Esophagus muscularis mucosa (tissue), 4 donors: ENCODE results near the gene BRD1. TPM values are rescaled to one million over a fixed set of nuclear protein-coding genes. Genes with fewer than 3 reads are reported as not detected.

Experiments
- DNase-seq: peaks from one replicate; pipeline ENCODE4 v3.0.0-alpha.2; 2017; ENCODE audit errors: extremely low spot score
- H3K27ac ChIP-seq, 4 donors: fragments of 200-600 bp; sonication (generic); replicated peaks in 1 of 4; 1 replicate in 3 of 4; 2 replicates in 1 of 4; pipeline ENCODE4 v1.5.1; 2016 to 2019; ENCODE audit warnings: mild to moderate bottlenecking in 1 of 4
- H3K27me3 ChIP-seq, 4 donors: fragments of 200-600 bp; sonication (generic); one replicate each; pipeline versions ENCODE4 v1.5.1 to v1.6.0; 2016 to 2019
- H3K36me3 ChIP-seq, 4 donors: fragments of 200-600 bp; sonication (generic); one replicate each; pipeline ENCODE4 v1.5.1; 2016 to 2019
- H3K4me1 ChIP-seq, 4 donors: fragments of 200-600 bp; sonication (generic); one replicate each; pipeline ENCODE4 v1.5.1; 2016 to 2019
- H3K4me3 ChIP-seq, 4 donors: fragments of 200-600 bp; sonication (generic); 1 replicate in 2 of 4; 2 replicates in 2 of 4; pipeline ENCODE4 v1.5.1; 2016 to 2019; ENCODE audit warnings: mild to moderate bottlenecking in 4 of 4, moderate library complexity in 1 of 4
- H3K9me3 ChIP-seq, 4 donors: fragments of 200-600 bp; sonication (generic); 1 replicate in 3 of 4; 2 replicates in 1 of 4; pipeline ENCODE4 v1.5.1; 2016 to 2019
- EP300 ChIP-seq: sonication (generic); formaldehyde crosslinking; IDR thresholded peaks from one replicate; pipeline ENCODE4 v1.6.1; 2017; ENCODE audit warnings: antibody characterized with exemption
- POLR2A ChIP-seq: fragments of 450-650 bp; IDR thresholded peaks from one replicate; pipeline ENCODE4 v1.6.1; 2017; ENCODE audit warnings: antibody characterized with exemption, moderate library complexity, mild to moderate bottlenecking, low read depth
- POLR2AphosphoS5 ChIP-seq, 2 donors: sonication (generic); formaldehyde crosslinking; IDR thresholded peaks; one replicate each; pipeline ENCODE4 v1.6.1; 2017; ENCODE audit warnings: antibody characterized with exemption in 2 of 2
- WGBS: methylation state at CpG from one replicate; pipeline ENCODE4 v1.1.5; 2018; 5-methylcytosine and 5-hydroxymethylcytosine counted together
- intact Hi-C: fragments of 100-400 bp; cut with DNase I; formaldehyde crosslinking; loops from one replicate; pipeline ENCODE4 v1.15.1; 2023
- total RNA-seq, 4 donors: library from RNA; depleted of rRNA; stranded (reverse); fragments of >200 nt; gene quantifications; one replicate each; pipeline versions ENCODE4 v1.1.0 to v1.2.1, GENCODE V29; 2016
- TF ChIP-seq, protein P1 (sequence below), 3 experiments: fragments of 200-600 bp in 2 of 3; fragments of 450-650 bp in 1 of 3; sonication (generic) in 2 of 3; IDR thresholded peaks; one replicate each; pipeline ENCODE4 v1.5.1; 2017 to 2019; ENCODE audit warnings: antibody characterized with exemption in 3 of 3, mild to moderate bottlenecking in 2 of 3, moderate library complexity in 1 of 3

BRD1 gene
- total RNA-seq, 4 donors from 2014 or later: 36.5 to 54.1 (median 51.4) TPM

DNA sequence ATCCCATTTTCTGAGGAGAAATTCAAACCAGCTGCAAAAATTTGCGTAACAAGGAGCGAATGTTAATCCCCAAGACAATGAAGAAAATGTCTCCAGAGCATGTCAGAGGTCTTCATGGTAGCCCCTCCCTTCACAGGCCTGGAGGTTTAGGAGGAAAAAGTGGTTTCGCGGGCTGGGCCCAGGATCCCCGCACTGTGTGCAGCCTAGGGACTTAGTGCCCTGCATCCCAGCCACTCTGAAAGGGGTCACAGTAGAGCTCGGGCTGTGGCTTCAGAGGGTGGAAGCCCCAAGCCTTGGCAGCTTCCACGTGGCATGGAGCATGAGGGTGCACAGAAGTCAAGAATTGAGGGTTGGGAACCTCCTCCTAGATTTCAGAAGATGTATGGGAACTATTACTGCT, 87.4 kb downstream of the BRD1 start:
- Histone ChIP-seq H3K9me3 (peaks cover 0 to 24% (median 19%) of the 10 kb centered on the region in 4 donors), H3K27me3 (peaks cover 0 to 51% (median 0%) of the 10 kb centered on the region in 4 donors), H3K4me3 (no peak overlapping the region), H3K36me3 (no peaks in the 10 kb centered on the region), H3K27ac (no peak overlapping the region), H3K4me1 (no peaks in the 10 kb centered on the region)
- TF ChIP-seq EP300: no peak
- TF ChIP-seq, protein P1, sequence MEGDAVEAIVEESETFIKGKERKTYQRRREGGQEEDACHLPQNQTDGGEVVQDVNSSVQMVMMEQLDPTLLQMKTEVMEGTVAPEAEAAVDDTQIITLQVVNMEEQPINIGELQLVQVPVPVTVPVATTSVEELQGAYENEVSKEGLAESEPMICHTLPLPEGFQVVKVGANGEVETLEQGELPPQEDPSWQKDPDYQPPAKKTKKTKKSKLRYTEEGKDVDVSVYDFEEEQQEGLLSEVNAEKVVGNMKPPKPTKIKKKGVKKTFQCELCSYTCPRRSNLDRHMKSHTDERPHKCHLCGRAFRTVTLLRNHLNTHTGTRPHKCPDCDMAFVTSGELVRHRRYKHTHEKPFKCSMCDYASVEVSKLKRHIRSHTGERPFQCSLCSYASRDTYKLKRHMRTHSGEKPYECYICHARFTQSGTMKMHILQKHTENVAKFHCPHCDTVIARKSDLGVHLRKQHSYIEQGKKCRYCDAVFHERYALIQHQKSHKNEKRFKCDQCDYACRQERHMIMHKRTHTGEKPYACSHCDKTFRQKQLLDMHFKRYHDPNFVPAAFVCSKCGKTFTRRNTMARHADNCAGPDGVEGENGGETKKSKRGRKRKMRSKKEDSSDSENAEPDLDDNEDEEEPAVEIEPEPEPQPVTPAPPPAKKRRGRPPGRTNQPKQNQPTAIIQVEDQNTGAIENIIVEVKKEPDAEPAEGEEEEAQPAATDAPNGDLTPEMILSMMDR (IDR thresholded peaks at IDR 0.05): no peak
- TF ChIP-seq POLR2A: no peak
- TF ChIP-seq POLR2AphosphoS5 (IDR thresholded peaks at IDR 0.05): no peak
- WGBS: 68% methylated on average over 7 of the region's 7 CpGs
- intact Hi-C loops: no loop called here
- peak; percentile 42 for DNase-seq

DNA sequence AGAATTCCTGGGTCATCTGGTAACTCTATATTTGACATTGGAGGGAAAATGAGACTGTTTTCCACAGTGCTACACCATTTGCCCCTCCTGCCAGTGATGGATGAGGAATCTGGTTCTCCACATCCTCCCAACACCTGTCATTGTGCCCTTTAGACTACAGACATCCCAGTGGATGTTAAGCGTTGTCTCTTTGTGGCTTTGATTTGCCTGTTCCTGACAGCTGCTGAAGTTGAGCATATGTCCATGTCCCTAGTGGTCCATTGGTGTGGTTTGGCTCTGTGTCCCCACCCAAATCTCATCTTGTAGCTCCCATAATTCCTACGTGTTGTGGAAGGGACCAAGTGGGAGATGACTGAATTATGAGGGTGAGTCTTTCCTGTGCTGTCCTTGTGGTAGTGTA, 88.5 kb downstream of the BRD1 start:
- DNase-seq: peak; percentile 55
- peaks cover 0 to 62% (median 3%) of the 10 kb centered on the region in 4 donors for H3K27me3 ChIP-seq
- H3K9me3 ChIP-seq: peaks cover 0 to 13% (median 11%) of the 10 kb centered on the region in 4 donors
- no peaks in the 10 kb centered on the region for H3K4me1 ChIP-seq
- TF ChIP-seq, protein P1 (IDR thresholded peaks at IDR 0.05): no peak
- TF ChIP-seq POLR2AphosphoS5 (IDR thresholded peaks at IDR 0.05) (no peak), EP300 (no peak), POLR2A (no peak)
- no peak overlapping the region for H3K4me3 ChIP-seq
- WGBS: 78% methylated on average over 2 of the region's 2 CpGs
- H3K36me3 ChIP-seq: no peaks in the 10 kb centered on the region
- H3K27ac ChIP-seq: no peak overlapping the region
- intact Hi-C loops: no loop called here

DNA sequence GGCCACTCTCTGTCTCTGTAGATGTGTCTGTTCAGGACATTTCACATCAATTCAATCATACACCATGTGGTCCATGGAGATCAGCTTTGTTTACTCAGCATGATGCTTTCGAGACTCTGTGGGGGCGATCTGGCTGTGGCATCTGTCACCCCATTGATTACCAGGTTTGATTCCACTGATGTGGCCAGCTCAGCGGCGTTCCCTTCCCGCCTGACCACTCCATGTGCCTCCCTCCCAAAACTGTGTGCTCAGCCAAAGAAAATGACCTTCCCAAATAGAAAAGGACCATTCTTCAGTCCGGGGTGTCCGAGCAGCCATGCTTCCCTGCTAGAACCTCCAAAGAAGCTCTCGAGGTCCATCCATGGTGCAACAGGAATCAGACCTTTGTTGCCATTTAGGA, 89.1 kb downstream of the BRD1 start:
- no peak overlapping the region for H3K27ac ChIP-seq
- no peak overlapping the region for H3K4me3 ChIP-seq
- TF ChIP-seq POLR2AphosphoS5 (IDR thresholded peaks at IDR 0.05): no peak
- TF ChIP-seq, protein P1 (IDR thresholded peaks at IDR 0.05): no peak
- no peak for TF ChIP-seq POLR2A
- TF ChIP-seq EP300: no peak
- H3K4me1 ChIP-seq: no peaks in the 10 kb centered on the region
- WGBS: 85% methylated on average over 8 of the region's 8 CpGs
- peaks cover 0 to 7% (median 7%) of the 10 kb centered on the region in 4 donors for H3K9me3 ChIP-seq
- no peaks in the 10 kb centered on the region for H3K36me3 ChIP-seq
- intact Hi-C loops: no loop called here
- DNase-seq: peak; percentile 72
- H3K27me3 ChIP-seq: peaks cover 0 to 68% (median 3%) of the 10 kb centered on the region in 4 donors

DNA sequence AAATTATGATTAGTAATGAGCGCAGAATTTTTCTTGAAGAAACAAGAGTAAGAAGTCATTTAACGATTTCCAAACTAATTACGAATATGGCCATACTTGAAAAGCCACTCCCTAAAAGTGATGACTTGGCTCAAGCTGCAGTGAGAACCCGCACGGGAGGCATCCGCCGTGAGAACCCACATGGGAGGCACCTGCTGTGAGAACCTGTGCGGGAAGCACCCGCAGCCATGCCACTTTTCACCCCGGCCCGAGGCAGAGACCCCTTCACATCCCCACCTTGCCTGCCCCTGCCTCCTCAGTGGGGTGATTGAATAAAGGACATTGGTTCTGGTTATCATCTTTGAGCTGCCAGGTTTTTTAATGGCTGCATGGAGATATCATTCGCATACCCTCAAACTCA, 89.7 kb downstream of the BRD1 start:
- peaks cover 0 to 4% (median 3%) of the 10 kb centered on the region in 4 donors for H3K9me3 ChIP-seq
- H3K36me3 ChIP-seq: no peaks in the 10 kb centered on the region
- no peak overlapping the region for H3K4me3 ChIP-seq
- no peak overlapping the region for H3K27ac ChIP-seq
- 94% methylated on average over 5 of the region's 12 CpGs for WGBS
- TF ChIP-seq, protein P1 (IDR thresholded peaks at IDR 0.05): no peak
- no peak for TF ChIP-seq EP300
- no peak for TF ChIP-seq POLR2A
- TF ChIP-seq POLR2AphosphoS5 (IDR thresholded peaks at IDR 0.05): no peak
- H3K4me1 ChIP-seq: no peaks in the 10 kb centered on the region
- DNase-seq: peak; percentile 78
- intact Hi-C loops: no loop called here
- H3K27me3 ChIP-seq: peaks cover 0 to 74% (median 3%) of the 10 kb centered on the region in 4 donors

DNA sequence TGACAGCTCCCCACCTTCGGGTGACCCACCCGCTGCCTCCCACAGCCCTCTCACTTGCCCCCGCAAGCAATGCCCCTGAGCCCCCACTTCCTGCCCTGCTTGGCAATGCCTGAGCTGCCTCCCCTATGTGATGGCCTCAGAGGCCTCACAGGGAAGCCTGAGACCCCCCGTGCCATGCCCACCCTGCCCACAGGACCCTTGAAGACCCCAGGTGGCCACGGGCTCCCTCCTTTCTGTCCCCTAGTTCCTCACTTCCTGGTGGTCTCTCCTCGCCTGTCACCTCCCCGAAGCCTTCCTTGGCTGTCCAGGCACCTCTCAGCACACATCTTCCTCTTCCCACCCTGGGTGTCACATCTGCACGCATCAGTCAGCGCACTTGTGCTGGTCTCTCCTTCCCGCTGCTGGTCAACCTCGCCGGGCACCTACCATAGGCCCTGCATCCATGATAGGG, 90.5 kb downstream of the BRD1 start:
- intact Hi-C loops: no loop called here
- H3K4me3 ChIP-seq: no peak overlapping the region
- peaks cover 0 to 74% (median 3%) of the 10 kb centered on the region in 4 donors for H3K27me3 ChIP-seq
- peak; percentile 84 for DNase-seq
- no peak overlapping the region for H3K27ac ChIP-seq
- no peaks in the 10 kb centered on the region for H3K4me1 ChIP-seq
- H3K36me3 ChIP-seq: no peaks in the 10 kb centered on the region
- peaks cover 0 to 4% (median 3%) of the 10 kb centered on the region in 4 donors for H3K9me3 ChIP-seq
- no peak for TF ChIP-seq EP300
- TF ChIP-seq, protein P1 (IDR thresholded peaks at IDR 0.05): no peak
- TF ChIP-seq POLR2A: no peak
- TF ChIP-seq POLR2AphosphoS5 (IDR thresholded peaks at IDR 0.05): no peak
- WGBS: 89% methylated on average over 10 of the region's 12 CpGs
